Amniotic stem cell (primary cell): ENCODE data around the gene CLEC17A.
"Not testable (repeated sequence)": the region's sequence is repeated elsewhere in the genome, so short reads cannot be mapped to it uniquely, and the experiment has no call there.

ENCODE experiments used
- DNase-seq: peaks from one replicate; lab custom pipeline; 2025; lab: John Stamatoyannopoulos, UW

Gene CLEC17A

GRCh38 chr19:14582894-14583340, at the start of gene CLEC17A:
Gene CLEC17A, plus strand, starts transcription at chr19:14583084. Its CDS starts 77 bp downstream, at chr19:14583161.
- DNase-seq: no peak

- DNase-seq: no peak
Measured at GRCh38 chr19:14533450-14533849, 49.4 kb upstream of the CLEC17A start.

- DNase-seq: no peak
Measured at GRCh38 chr19:14536926-14537692, 45.8 kb upstream of the CLEC17A start.

GRCh38 chr19:14540741-14541525, 42.0 kb upstream of the CLEC17A start:
- DNase-seq: no peak

GRCh38 chr19:14541979-14542378, 40.9 kb upstream of the CLEC17A start:
- not testable (repeated sequence) for DNase-seq

GRCh38 chr19:14542711-14543328, 40.1 kb upstream of the CLEC17A start:
- no peak for DNase-seq

GRCh38 chr19:14544047-14544446, 38.8 kb upstream of the CLEC17A start:
- no peak for DNase-seq

GRCh38 chr19:14544977-14545715, 37.7 kb upstream of the CLEC17A start:
- DNase-seq: no peak

- no peak for DNase-seq
Measured at GRCh38 chr19:14545716-14546082, 37.2 kb upstream of the CLEC17A start.

- no peak for DNase-seq
Measured at GRCh38 chr19:14550201-14550754, 32.6 kb upstream of the CLEC17A start.

GRCh38 chr19:14551134-14552005, 31.5 kb upstream of the CLEC17A start:
- not testable (repeated sequence) for DNase-seq

GRCh38 chr19:14552006-14552360, 30.9 kb upstream of the CLEC17A start:
- not testable (repeated sequence) for DNase-seq

GRCh38 chr19:14553042-14553938, 29.6 kb upstream of the CLEC17A start:
- no peak for DNase-seq

- no peak for DNase-seq
Measured at GRCh38 chr19:14553939-14554243, 29.0 kb upstream of the CLEC17A start.

GRCh38 chr19:14554382-14554812, 28.5 kb upstream of the CLEC17A start:
- DNase-seq: no peak

- DNase-seq: no peak
Measured at GRCh38 chr19:14555918-14556661, 26.8 kb upstream of the CLEC17A start.

GRCh38 chr19:14556662-14557188, 26.2 kb upstream of the CLEC17A start:
- DNase-seq: peak; percentile 60

GRCh38 chr19:14558370-14559066, 24.4 kb upstream of the CLEC17A start:
- DNase-seq: no peak
